ENCODE results near the gene UVRAG.

UVRAG gene

DNA sequence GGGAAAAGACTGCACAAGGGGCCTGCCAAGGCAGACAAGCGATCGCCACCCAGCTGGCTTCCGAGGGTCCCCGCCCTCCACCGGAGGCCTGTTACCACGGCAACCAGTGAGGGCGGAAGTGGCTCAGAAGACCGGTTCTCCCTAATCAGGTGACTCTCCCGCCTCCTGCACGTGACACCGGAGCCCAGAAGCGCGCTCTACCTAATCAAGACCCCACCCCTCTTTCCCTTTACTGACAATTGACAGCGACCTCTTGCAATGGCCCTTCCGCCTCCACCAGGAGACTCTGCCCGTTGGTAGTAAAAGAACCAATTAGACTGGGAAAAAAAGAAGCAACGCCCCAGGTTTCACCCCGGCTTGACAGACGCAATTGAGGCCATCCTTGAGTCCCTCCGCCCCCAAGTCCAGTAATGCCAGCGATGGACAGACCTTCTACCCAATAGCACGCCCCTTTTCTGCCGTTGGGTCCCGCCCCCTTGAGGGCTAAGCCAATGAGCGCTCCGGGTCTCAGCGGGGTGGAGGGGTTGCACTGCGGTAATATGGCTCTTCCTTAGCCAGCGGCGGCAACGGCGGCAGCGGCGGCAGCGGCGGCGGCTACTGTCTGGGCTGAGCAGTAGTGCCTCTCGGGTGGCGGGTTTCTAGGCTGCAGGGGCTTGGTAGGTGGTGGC, at the start of gene UVRAG:
Gene UVRAG, plus strand, starts transcription at position 534 of the 668 bp plus-strand sequence. CDS start 198 bp downstream, outside the sequence.
- peaks cover 37% of the 10 kb centered on the region for H3K4me1 Mint-ChIP-seq (ENCODE audit: low read depth)
- H3K27ac Mint-ChIP-seq: peak within 1 kb of the TSS; percentile 92
- H3K36me3 Mint-ChIP-seq (ENCODE audit: low read depth): peaks cover 4% of the 10 kb centered on the region
- no peaks in the 10 kb centered on the region for H3K9me3 Mint-ChIP-seq
- H3K27me3 Mint-ChIP-seq: no peaks in the 10 kb centered on the region
- no peak within 1 kb of the TSS for H3K4me3 Mint-ChIP-seq

GRCh38 chr11:75766443-75767227, 48.4 kb upstream of the UVRAG start:
- H3K9me3 Mint-ChIP-seq: no peaks in the 10 kb centered on the region
- H3K27ac Mint-ChIP-seq: no peak overlapping the region
- peaks cover 24% of the 10 kb centered on the region for H3K27me3 Mint-ChIP-seq
- H3K4me1 Mint-ChIP-seq (ENCODE audit: low read depth): peaks cover 34% of the 10 kb centered on the region
- H3K36me3 Mint-ChIP-seq (ENCODE audit: low read depth): no peaks in the 10 kb centered on the region
- H3K4me3 Mint-ChIP-seq: no peak overlapping the region

DNA sequence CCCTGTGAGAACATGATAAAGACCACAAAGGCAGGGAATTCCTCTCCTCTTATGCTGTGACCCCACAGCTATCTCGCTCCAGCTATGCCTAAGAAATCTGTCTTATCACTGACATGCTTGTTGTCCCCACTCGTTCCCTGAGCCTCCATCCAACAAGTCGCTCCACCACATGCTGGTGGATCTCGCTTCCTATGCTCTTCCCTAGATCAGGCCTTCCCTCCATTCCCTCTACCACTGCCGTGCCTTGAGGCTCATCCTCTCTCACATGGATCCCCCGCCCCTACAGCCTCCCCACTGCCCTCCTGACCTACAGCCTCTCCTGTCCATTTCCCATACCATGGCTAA, 47.8 kb upstream of the UVRAG start:
- Mint-ChIP-seq H3K4me3 (no peak overlapping the region), H3K36me3 (ENCODE audit: low read depth) (no peaks in the 10 kb centered on the region), H3K27ac (peak overlapping the region; percentile 29), H3K4me1 (ENCODE audit: low read depth) (peaks cover 35% of the 10 kb centered on the region), H3K27me3 (peaks cover 24% of the 10 kb centered on the region), H3K9me3 (no peaks in the 10 kb centered on the region)

DNA sequence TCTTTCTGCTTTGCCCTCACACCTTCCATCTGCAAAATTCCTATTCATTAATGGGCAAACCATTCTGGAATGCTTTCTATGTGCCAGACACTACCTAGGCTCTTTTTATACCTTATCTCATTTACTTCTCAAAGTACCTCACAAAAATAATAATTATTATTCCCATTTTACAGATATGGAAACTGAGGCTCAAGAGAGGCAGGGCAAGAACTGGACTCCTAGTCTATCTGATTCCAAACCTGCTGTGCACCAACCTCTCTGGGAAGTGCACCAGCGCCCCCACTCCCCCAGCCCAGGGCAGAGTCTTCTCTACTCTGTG, 47.3 kb upstream of the UVRAG start:
- peak overlapping the region; percentile 70 for H3K4me3 Mint-ChIP-seq
- H3K27me3 Mint-ChIP-seq: peaks cover 24% of the 10 kb centered on the region
- no peaks in the 10 kb centered on the region for H3K9me3 Mint-ChIP-seq
- H3K36me3 Mint-ChIP-seq (ENCODE audit: low read depth): no peaks in the 10 kb centered on the region
- H3K4me1 Mint-ChIP-seq (ENCODE audit: low read depth): peaks cover 40% of the 10 kb centered on the region
- no peak overlapping the region for H3K27ac Mint-ChIP-seq

DNA sequence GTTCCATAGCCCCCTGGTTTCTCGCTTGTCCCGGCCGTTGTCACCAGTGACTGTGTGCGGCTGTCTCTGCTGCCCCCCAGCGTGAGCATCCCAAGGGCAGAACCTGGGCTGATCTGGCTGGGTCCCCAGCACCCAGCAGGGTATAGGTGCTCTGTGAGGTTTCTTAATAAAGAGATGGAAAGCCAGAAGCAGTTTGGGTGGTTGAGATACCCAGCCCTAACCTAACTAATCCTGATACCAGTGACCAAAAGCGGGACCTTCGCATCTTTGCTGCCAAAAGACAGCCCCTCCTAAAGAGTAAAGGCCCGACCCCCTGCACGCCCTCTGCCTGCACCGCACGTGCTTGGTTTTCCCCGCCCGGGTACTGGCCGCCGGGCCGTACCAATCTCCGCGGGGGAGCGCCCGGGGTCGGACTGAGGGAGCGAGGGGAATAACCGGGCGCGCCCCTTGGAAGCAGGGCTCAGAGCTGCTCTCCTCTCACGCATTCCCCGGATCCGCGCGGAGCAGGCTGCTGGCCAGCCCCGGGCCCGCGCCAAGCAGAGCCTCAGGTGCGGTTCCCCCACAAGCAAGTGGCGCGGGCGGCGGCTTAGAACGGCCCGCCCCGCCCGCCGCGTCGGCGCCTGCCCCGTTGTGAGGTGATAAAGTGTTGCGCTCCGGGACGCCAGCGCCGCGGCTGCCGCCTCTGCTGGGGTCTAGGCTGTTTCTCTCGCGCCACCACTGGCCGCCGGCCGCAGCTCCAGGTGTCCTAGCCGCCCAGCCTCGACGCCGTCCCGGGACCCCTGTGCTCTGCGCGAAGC, 46.7 kb upstream of the UVRAG start, which contains the start of gene DGAT2:
Gene DGAT2, plus strand, starts transcription at position 667 of the 797 bp plus-strand sequence. CDS start 214 bp downstream, outside the sequence.
- peaks cover 24% of the 10 kb centered on the region for H3K27me3 Mint-ChIP-seq
- H3K9me3 Mint-ChIP-seq: no peaks in the 10 kb centered on the region
- no peaks in the 10 kb centered on the region for H3K36me3 Mint-ChIP-seq (ENCODE audit: low read depth)
- peak within 1 kb of the TSS; percentile 70 for H3K4me3 Mint-ChIP-seq
- H3K4me1 Mint-ChIP-seq (ENCODE audit: low read depth): peaks cover 41% of the 10 kb centered on the region
- H3K27ac Mint-ChIP-seq: peak within 1 kb of the TSS; percentile 65

DNA sequence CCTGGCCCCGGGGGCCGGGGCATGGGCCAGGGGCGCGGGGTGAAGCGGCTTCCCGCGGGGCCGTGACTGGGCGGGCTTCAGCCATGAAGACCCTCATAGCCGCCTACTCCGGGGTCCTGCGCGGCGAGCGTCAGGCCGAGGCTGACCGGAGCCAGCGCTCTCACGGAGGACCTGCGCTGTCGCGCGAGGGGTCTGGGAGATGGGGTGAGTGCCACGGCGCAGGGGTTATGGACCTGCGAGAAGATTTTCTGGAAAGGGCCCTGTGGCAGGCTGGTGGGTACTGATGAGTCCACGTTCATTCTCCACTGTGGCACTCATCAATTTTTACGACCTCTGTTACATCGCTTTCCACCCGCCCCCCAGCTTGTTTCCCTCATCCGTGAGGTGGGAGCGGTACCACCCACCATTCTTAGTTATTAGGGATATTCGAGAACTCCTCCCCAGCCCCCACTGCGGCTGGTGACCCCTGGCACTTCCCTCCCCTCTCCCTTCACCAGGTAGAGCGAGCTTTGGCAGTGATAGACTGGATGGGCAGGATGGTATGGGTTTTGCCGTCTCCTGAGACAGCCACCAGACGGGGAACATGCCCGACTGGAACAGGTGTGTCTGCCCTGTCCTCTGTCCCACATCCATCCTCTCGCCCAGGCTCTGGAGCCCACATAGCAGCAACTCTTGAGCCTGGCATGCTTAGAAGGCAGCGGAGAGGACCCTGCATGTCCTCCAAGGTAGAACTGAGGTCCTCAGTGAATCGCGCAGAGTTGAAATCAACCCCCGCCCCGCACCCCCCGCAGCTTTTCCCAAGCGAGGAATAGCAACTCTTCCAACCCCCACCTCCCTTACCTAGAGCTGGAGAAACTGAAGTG, 45.9 kb upstream of the UVRAG start:
- peaks cover 47% of the 10 kb centered on the region for H3K4me1 Mint-ChIP-seq (ENCODE audit: low read depth)
- no peaks in the 10 kb centered on the region for H3K36me3 Mint-ChIP-seq (ENCODE audit: low read depth)
- no peaks in the 10 kb centered on the region for H3K9me3 Mint-ChIP-seq
- H3K4me3 Mint-ChIP-seq: peak overlapping the region; percentile 66
- H3K27me3 Mint-ChIP-seq: peaks cover 24% of the 10 kb centered on the region
- no peak overlapping the region for H3K27ac Mint-ChIP-seq

DNA sequence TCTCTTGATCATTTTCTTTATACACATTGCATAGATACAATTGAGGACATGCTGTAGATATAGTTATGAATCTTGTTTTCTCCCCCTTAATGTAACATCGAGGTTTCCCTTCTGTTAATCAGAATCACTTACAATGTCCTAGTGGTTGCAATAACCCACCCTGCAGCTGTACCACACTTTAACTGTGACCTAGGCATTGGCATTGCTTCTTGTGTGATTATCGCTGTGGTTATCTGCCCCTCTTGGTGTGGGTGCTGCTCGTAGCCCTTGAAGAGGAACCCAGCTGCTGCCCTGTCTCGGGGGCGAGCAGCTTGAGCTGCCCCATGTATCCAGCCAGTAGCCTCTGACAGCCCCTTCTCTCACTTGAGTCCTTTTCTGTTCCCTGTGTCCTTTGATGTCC, 44.9 kb upstream of the UVRAG start:
- H3K4me1 Mint-ChIP-seq (ENCODE audit: low read depth): peaks cover 47% of the 10 kb centered on the region
- H3K36me3 Mint-ChIP-seq (ENCODE audit: low read depth): no peaks in the 10 kb centered on the region
- H3K9me3 Mint-ChIP-seq: no peaks in the 10 kb centered on the region
- H3K27ac Mint-ChIP-seq: no peak overlapping the region
- peak overlapping the region; percentile 66 for H3K4me3 Mint-ChIP-seq
- peaks cover 24% of the 10 kb centered on the region for H3K27me3 Mint-ChIP-seq

DNA sequence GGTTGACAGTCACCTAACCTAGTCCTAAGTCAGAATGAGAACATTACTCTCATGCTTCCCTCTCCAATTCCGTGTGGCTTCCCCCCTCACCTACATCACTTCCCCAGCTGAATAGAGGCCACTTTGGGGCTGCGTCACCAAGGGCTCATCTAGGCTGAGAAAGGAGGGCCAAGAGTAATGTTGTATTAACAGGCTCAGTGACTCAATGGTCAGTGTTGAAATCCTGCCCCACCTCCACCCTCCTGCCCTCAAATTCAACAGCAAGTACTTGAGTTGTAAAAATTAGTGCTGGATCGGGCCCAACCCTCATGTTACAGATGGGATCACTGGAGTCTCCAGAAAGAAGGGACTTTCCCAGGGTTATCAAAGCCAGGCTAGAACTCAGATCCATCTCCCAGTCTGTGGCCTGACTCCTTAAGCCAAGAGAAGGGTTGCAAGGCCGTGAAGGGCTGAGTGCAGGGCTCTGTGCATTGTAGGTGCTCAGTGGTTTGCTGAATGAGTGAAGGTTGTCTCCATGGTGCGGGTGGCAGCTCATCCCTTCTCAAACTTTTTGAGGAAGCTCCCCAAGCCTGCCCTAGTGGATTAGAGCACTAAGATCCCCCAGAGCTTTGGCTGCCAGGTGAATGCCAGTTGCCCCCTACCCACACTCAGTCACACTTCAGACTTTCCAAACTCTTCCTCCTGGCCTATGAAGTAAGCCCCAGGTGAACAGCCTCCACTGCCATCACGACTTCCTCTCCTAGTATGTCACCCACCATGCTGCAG, 43.2 kb upstream of the UVRAG start:
- Mint-ChIP-seq H3K27me3 (peaks cover 24% of the 10 kb centered on the region), H3K4me1 (ENCODE audit: low read depth) (peaks cover 42% of the 10 kb centered on the region), H3K36me3 (ENCODE audit: low read depth) (no peaks in the 10 kb centered on the region), H3K9me3 (no peaks in the 10 kb centered on the region), H3K27ac (no peak overlapping the region), H3K4me3 (no peak overlapping the region)

DNA sequence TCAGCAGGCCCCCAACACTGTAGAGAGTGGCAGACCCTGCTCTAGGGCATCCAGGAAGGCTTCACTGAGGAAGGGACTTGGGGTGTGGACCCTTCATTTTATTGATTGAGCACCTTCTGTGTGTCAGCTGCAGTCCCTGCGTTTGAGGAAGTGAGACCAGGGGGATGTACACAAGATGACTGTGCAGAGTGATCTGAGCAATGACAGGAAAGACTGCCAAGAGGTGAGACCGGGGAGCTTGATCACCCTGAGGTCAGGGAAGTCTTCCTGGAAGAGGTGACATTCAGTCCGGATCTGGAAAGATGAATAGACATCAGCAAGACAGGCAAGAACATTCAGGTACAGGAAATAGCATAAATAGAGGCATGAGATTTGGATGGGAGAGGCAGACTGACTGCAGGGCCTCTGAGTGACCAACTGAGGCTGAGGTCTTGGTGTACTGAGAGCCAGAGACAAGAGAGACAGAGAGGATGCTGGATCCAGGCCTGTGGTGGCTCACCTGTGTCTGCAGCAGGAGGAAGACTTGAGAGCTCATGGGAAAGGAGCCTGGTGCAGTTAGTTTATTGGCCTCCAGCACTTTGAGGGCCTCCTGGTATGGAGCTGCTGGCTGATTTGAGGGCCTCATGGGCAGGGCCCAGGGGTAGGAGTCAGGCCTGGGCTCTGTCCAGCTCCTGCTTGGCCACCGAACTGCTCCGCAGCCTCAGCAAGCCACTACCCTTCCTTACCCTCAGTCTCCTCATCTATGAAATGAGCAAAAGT, 41.2 kb upstream of the UVRAG start:
- no peaks in the 10 kb centered on the region for H3K9me3 Mint-ChIP-seq
- H3K36me3 Mint-ChIP-seq (ENCODE audit: low read depth): no peaks in the 10 kb centered on the region
- H3K27me3 Mint-ChIP-seq: peaks cover 18% of the 10 kb centered on the region
- H3K27ac Mint-ChIP-seq: peak overlapping the region; percentile 27
- H3K4me3 Mint-ChIP-seq: no peak overlapping the region
- peaks cover 41% of the 10 kb centered on the region for H3K4me1 Mint-ChIP-seq (ENCODE audit: low read depth)

- no peaks in the 10 kb centered on the region for H3K9me3 Mint-ChIP-seq
- H3K27ac Mint-ChIP-seq: no peak overlapping the region
- peaks cover 30% of the 10 kb centered on the region for H3K4me1 Mint-ChIP-seq (ENCODE audit: low read depth)
These were observed 40.0 kb upstream of the UVRAG start for GRCh38 chr11:75775056-75775455.

GRCh38 chr11:75776546-75776945, 38.5 kb upstream of the UVRAG start:
- no peaks in the 10 kb centered on the region for H3K36me3 Mint-ChIP-seq (ENCODE audit: low read depth)
- H3K27me3 Mint-ChIP-seq: no peaks in the 10 kb centered on the region
- H3K27ac Mint-ChIP-seq: no peak overlapping the region
- peaks cover 29% of the 10 kb centered on the region for H3K4me1 Mint-ChIP-seq (ENCODE audit: low read depth)
- no peak overlapping the region for H3K4me3 Mint-ChIP-seq
- no peaks in the 10 kb centered on the region for H3K9me3 Mint-ChIP-seq

More at GRCh38 chr11:75775056-75775455, 40.0 kb upstream of the UVRAG start:
- H3K4me3 Mint-ChIP-seq: no peak overlapping the region
- H3K36me3 Mint-ChIP-seq (ENCODE audit: low read depth): no peaks in the 10 kb centered on the region
- peaks cover 7% of the 10 kb centered on the region for H3K27me3 Mint-ChIP-seq

DNA sequence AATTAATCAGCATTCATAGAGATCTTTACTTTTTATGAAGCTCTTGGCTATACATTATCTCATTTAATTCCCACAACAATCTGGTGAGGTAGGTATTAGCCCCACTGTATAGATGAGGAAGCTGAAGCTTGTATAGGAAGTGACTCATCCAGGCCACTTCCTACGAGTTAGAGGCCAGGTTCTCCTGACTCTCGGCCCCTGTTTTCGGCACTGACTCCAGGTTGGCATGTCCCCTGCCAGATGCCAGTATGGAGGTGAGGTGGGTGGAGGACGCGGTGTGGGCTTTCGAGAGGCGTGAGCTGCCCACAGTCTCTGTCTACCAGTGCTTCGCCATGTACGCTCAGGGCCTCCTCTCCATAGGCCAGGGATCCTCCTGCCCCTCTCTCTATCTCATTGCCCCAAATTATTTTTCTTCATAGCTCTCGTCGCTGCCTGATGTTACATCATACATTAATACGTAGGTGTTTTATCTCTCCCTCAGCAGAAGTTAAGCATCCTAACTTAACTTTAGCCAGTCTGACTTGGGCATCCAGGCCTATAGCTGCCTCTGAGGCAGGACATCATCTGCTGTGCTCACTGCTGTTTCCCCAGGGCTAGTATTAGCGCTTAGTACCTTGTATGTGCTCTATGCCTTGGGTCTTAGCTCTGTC, 37.4 kb upstream of the UVRAG start:
- Mint-ChIP-seq H3K9me3 (no peaks in the 10 kb centered on the region), H3K4me3 (no peak overlapping the region), H3K27me3 (no peaks in the 10 kb centered on the region), H3K4me1 (ENCODE audit: low read depth) (peaks cover 24% of the 10 kb centered on the region), H3K27ac (no peak overlapping the region), H3K36me3 (ENCODE audit: low read depth) (no peaks in the 10 kb centered on the region)

DNA sequence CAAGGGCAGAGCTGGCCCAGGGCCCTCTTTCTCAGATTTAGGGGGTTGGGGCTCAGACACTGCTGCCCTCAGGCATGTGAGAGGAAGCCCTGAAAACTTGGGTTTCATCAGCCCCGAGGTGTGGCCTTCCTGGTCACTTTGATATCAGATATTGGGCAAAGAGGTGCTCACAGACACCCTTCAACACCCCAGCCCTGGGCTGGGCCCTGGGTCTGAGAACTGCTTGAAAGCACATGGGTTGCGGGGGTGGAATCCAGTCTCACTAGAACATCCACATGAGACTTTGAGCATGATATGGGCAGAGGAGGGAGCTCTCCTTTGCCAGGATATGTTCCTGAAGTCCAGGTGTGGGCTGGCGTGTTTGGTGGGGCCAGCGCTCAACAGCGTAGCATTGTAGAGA, 36.0 kb upstream of the UVRAG start:
- H3K36me3 Mint-ChIP-seq (ENCODE audit: low read depth): no peaks in the 10 kb centered on the region
- peaks cover 15% of the 10 kb centered on the region for H3K4me1 Mint-ChIP-seq (ENCODE audit: low read depth)
- H3K27ac Mint-ChIP-seq: no peak overlapping the region
- H3K9me3 Mint-ChIP-seq: no peaks in the 10 kb centered on the region
- no peaks in the 10 kb centered on the region for H3K27me3 Mint-ChIP-seq
- no peak overlapping the region for H3K4me3 Mint-ChIP-seq
